GM18511 (cell line): Measurements from ENCODE around the gene SFSWAP.
"Not testable (repeated sequence)": the region's sequence is repeated elsewhere in the genome, so short reads cannot be mapped to it uniquely, and the experiment has no call there.

Source experiments
- ATAC-seq: cut with Tn5 transposase; IDR thresholded peaks from one replicate; pipeline ENCODE4 v1.9.1; 2021; ENCODE audit warnings: mild to moderate bottlenecking, moderate library complexity; ENCODE audit not compliant: unreplicated experiment

Gene SFSWAP

DNA sequence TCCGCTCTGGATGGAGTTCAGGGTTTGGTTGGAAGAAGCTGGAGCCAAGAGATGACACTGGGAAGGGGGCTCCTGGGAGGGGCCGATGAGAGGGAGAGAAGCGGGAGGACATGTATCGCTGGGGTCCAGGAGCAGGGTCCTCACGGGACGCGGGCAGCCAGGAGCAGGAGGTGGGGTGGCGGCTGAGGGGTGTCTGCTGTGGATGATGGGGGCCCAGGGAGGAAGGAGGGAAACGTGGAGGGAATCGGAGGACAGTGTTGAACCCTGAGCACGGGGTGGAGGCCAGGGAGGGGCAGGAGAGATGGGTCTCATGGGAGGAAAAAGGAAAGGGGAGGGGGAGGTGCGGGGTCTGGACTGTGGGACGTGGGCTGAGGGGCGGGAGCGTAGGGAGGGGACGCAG is 31.7 kb upstream of the SFSWAP start:
- ATAC-seq, result not testable (repeated sequence)

DNA sequence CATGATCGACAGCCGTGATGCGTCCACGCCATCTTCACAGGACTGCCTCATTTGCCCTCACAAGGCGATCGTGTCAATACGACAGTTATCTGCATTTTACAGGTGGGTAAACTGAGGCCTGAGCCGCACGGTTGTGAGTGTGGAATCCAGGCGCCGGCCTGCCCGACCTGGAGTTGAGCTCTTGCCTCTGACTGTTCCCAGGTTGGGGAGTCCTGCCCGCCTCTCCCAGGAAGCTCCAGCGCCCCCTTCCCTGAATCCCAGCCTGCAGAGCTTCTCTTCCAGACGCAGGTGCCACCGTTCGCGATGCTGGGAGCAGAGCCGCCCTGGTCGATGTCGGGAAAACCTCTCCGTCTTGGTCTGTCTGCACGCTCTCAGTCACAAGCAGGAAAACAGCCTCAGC is 31.1 kb upstream of the SFSWAP start:
- not testable (repeated sequence) for ATAC-seq

DNA sequence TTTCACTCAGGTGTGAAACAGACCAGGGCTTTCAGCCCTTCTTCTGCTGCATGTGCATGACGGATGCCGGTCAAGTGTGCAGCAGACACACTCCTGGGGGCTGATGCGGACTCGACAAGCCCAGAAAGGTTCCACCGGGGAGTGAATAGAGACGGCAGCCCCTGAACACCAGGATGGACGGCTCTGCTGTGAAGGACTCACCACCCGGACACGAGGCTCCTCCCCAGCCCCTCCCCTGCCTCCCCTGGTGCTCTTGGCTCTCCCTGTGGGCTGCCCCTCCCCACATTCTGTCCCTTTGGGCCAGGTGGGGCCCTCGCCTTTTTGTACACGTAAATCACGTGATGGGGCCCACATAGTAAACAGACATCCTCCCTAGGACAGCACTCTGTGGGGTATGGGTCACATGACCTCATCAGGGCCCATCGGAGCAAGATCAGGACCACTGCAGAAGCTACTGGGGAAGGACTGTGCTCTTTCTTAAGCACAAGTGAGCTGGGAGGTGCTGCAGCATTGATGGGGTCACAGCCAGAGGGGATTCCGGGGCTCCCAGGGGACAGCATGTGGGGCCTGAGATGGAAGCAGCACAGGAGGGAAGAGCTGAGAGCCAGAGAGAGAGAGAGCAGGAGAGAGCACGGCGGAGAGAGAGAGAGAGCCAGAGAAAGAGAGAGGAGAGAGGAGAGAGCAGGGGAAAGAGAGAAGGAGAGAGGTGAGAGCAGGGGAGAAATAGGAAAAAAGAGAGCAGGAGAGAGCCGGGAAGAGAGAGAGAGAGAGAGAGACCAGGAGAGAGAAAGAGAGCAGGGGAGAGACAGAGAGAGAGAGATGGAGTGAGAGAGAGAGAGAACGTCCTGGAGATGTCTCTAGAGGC is 30.3 kb upstream of the SFSWAP start:
- not testable (repeated sequence) for ATAC-seq

DNA sequence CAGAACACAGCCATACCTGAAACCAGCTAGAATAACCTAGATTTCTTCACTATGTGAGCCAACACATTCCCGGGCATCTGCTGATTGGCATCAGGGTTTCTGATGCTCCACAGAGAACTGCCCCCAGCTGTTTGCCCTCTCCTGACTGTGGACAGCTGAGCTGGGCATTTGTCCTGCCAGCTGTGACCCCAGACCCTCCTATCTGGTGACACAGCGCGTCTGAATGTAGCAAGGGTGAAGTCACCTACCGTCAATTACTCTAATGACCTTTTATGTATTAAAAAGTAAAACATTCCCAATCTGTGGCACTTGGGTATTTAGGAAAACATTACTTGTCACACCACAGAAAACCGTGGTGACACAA is 29.7 kb upstream of the SFSWAP start:
- no peak for ATAC-seq

DNA sequence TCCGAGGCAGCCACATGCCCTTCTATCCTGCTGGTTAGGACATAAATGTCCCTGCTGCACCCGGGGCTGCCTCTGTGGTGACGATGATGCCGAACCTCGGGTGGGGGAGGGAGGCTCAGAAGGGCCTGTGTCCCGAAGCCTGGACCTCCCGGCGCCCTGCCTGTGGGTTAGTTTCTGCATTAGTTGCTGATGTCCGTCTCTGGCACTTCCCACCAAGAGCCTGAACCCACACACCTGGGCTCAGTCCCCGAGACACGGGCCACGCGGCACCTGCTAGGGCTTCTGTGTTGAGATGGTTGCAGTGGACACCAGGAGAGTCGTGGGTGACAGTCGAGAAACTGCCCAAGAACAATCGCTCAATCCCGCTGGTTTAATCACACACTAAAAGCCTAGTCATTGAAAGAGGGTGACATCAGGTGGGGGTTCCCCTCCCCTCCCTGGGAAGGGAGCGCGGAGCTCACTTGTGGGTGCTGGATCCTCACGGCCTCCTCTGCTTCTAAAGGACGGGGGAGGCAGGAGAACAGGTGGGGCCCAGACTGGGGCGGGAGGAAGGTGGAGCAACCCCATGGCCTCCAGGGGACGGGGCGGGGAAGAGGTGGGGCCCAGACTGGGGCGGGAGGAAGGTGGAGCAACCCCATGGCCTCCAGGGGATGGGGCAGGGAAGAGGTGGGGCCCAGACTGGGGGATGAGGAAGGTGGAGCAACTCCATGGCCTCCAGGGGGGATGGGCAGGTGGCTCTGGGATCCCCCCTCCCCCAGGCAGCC is 29.0 kb upstream of the SFSWAP start:
- not testable (repeated sequence) for ATAC-seq

DNA sequence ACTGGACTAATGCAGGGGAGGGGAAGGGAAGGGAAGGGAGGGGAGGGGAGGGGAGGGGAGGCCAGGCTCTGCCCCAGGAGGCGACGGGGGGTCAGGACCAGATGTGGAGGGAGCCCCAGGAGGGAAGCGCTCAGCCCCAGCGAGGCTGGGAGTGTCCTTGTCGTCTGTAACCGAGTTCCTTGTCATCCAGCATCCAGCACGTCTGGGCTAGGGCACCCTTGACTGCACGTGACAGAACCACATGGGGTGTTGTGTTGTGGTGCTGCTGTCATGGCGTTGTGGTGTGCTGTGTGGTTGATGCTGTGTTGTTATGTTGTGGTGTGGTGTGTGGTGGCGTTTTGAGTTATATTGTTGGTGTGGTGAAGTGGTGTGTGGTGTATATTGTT is 28.4 kb upstream of the SFSWAP start:
- ATAC-seq, result no peak

DNA sequence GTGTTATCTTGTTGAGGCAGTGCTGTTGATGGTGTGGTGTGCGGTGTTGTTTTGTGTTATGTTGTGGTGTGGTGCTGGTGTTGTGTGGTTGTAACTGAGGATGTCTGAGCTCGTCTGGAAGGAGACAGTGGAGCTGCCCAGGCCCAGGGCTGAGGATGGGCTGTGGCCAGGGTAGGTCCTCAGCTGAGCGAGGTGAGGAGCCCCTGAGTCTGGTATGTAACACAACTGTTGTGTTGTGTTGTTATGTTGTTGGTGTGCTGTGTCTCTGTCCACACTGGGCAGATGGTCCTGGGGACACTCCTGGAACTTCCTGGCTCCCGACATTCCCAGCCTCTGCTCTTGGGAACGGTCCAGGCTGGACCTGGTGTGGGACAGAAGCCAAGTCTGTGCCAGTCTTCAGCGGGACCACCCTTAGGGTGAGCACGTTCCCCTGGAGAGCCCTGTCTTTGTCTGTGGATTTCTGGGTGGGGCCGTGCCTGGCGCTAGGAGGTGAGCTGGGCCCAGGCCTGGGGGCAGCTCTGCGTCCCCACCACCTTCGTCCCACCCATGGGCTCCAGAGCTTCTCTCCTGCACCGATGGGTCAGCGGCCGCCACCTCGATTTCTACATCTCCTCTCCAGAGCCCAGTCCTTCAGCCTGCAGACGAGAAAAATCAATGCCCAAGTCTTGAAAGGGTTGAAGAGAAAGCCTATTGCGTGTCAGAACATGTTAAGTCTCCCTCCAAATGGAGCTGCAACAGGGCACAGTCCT is 27.4 kb upstream of the SFSWAP start:
- no peak for ATAC-seq

DNA sequence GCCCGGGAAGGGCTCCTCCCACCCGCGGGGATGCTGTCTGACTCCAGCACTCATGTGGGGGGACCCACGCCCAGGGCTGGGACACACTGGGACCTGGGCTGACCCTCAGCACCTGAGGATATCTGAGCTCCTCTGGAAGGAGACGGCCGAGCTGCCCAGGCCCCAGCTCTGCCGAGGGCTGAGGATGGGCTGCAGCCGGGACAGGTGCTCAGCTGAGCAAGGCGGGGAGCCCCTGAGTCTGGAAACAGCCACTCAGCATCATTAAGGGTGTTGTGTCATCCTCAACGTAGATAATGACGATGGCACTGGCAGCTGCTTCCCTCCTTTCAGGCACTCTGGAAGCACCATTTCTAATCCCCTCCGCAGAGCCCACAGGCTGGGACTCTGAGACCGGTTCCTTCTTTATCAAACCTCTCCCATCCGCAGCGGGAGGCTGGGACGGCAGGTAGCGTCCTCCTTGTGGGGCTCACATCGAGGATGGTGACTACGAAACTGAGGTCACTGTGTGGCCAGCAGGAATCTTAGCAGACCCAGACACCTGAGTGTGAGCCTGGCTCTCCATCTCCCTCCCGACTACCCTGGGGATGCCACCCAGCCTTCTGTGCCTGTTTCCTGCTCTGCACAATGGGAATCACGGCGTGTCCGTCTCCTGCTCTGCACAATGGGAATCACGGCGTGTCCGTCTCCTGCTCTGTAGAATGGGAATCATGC is 26.7 kb upstream of the SFSWAP start:
- no peak for ATAC-seq

DNA sequence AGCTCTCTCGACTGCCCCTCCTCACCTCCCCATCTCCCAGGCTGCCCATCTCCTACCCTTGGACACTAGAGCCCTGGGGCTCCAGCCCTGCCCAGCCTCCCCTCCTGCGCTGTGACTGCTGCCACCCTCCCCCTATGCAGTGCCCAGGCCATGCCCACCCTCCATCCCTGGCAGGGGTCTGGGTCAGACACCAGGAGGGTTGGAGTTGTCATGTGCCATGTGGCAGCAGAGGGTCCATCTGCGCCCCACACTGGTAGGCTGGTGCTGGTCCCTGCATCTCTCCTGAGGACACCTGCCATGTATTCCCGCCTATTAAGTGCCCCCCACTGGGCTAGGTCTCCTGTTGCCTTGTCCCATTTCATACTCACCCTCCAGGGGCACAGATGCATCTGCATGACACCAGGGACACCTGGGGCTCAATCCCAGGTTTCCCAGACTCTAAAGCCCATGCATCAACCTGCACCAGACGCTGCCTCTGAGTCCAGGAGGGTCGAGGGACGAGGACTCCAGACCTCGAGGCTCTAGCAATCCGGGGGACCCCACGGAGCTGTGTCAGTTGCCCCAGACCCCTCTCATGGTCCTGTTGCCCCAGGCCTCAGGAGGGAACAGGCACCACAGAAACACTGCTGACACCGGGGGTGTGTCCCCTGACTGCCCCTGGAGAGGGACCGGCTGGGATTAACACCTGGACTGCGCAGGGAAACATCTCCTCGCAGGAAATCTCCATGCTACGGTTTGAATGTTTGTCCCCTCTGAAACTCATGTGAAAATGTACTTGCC is 23.4 kb upstream of the SFSWAP start:
- ATAC-seq, result no peak

DNA sequence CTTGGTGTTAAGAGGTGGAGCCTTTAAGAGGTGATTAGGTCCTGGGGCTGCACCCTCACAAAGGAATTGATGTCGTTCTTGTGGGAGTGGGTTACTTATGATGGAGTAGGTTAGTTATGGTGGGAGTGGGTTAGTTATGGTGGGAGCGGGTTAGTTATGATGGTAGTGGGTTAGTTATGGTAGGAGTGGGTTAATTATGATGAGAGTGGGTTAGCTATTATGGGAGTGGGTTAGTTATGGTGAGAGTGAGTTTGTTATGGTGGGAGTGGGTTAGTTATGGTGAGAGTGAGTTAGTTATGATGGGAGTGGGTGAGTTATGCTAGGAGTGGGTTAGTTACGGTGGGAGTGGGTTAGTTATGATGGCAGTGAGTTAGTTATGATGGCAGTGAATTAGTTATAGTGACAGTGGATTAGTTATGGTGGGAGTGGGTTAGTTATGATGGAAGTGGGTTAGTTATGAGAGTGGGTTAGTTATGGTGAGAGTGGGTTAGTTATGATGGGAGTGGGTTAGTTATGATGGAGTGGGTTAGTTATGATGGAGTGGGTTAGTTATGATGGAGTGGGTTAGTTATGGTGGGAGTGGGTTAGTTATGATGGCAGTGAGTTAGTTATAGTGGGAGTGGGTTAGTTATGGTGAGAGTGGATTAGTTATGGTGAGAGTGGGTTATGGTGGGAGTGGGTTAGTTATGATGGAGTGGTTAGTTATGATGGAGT is 22.6 kb upstream of the SFSWAP start:
- ATAC-seq, result no peak

DNA sequence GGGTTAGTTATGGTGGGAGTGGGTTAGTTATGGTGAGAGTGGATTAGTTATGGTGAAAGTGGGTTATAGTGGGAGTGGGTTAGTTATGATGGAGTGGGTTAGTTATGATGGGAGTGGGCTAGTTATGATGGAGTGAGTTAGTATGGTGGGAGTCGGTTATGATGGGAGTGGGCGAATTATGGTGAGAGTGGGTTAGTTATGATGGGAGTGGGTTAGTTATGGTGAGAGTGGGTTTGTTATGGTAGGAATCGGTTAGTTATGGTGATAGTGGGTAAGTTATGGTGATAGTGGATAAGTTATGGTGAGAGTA is 22.1 kb upstream of the SFSWAP start:
- no peak for ATAC-seq

DNA sequence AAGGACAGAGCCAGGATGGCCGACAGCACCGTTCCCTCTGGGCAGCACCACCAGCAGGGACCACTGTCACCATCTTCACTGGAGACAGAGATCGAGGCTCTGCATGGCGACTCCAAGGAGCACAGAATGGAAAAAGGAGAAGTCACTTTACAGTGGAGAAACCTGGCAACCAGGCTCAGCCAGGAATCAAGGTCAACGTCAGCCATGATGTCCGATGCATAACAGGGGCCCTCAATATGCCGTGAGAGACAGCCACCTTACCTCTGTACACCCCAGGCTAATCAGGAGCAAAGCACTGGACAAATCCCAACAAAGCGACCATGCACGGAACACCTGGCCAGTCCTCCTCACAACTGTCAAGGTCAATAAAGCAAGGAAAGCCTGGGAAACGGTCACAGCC is 20.6 kb upstream of the SFSWAP start:
- ATAC-seq, result no peak

DNA sequence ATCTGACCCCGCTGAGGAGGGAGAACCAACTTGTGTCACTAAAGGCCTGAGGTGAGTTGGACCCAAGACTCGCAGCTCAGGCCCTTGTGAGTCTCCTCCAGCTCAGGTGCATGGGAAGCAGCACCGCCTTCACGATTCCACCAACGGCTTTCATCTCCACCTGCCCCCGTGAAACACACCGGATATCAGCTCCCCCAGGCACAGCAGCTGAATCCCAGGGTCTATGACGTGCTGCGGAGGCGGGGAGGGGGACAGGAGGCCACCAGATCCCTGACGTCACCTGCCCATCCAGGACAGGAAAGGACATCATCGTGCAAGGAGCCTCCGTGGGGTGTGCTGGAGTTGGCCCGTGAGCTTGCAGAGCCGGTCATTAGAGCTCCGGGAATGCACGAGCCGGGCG is 18.5 kb upstream of the SFSWAP start:
- ATAC-seq, result no peak

DNA sequence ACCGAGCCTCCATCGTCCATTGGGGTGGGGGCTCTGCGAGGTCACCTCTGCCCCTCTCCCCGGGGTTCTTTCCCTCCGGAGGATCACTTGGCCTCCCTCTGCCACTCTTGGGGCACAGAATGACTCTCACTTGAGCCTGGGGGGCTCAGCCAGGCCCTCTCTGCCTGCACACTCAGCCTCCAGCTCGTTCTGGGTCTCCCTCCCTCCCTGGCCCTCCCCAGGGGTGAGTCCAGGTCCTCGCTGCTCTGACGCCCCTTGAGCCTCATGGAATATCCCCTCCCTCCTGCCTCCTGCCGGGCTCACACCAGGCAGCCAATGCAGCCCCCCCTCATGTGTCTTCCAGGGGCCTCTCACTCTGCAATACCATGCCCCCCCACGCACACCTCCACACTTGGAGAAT is 17.7 kb upstream of the SFSWAP start:
- no peak for ATAC-seq

DNA sequence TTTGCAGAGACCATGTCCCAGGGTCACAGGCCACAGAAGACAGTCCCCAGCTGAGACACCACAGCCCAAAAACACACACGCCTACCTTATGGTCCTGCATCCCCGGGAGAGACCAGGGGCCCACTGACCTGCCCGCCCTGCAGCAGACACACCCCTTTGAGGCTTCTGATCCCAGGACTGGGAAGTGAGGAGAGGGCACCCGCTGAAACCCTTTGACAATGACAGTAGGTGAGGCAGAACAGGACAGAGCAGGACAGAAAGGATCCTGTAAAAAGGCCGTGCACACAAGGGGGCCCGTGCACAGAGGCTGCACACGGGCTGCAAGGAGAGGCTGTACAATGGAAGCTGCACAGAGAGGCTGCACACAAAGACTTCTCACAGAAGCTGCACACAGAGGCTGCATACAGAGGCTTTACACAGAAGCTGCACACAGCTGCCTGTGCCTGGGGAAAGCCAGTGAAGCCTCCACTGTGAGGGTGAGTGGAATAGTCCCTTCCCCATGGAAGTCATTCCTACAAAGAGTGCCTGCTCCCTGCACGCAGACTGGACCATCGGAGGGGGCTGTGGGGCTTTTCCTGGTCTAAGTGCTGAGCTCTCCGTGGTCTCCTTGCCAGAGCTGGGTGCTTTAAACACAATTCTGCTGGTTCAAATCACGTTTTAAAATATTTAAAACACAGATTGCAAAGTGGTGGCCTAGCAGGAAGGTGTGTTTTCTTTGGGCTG is 16.6 kb upstream of the SFSWAP start:
- no peak for ATAC-seq

DNA sequence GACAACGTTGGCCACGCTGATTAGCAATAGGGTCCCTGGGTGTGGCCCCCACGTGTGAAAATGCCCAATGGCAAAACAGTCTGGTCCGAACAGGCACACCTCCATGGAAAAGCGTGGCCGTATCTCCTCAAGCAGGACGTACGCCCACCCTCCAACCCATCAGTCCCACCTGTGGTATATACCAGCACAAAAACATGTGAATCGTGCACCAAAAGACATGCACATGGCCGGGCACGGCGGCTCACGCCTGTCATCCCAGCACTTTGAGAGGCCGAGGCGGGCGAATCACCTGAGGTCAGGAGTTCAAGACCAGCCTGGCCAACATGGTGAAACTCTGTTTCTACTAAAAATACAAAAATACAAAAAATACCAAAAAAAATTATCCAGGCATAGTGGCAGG is 14.9 kb upstream of the SFSWAP start:
- ATAC-seq, result no peak

DNA sequence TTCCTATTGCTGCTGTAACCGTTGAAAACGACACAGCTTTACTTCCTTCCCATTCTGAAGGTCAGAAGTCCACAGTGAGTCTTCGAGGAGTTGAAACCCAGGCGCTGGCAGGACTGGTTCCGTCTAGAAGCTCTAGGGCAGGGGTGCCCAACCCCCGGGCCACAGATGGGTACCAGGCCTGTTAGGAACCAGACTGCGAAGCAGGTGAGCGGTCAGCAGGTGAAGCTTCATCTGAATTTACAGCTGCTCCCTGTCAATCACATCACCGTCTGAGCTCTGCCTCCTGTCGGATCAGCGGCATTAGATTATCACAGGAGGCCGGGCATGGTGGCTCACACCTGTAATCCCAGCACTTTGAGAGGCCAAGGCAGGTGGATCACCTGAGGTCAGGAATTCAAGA is 12.6 kb upstream of the SFSWAP start:
- no peak for ATAC-seq

DNA sequence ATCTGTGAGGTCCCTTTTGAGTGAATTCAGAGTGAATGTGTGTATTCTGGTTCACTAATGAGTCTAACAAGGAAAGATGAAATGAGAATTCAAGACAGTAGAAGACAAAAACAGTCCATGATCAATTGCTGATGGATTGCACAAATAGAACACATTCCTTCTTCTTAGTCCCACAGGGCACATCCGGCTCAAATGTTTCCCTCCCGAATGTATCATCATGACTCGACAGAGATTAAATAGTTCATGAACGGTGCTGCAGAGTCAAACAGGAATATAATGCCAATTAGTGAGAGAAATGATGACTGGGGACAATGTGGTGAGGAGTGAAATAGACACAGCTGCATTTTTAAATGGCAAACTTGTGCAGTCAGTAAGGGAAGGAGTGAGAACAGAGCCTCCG is 11.5 kb upstream of the SFSWAP start:
- no peak for ATAC-seq

DNA sequence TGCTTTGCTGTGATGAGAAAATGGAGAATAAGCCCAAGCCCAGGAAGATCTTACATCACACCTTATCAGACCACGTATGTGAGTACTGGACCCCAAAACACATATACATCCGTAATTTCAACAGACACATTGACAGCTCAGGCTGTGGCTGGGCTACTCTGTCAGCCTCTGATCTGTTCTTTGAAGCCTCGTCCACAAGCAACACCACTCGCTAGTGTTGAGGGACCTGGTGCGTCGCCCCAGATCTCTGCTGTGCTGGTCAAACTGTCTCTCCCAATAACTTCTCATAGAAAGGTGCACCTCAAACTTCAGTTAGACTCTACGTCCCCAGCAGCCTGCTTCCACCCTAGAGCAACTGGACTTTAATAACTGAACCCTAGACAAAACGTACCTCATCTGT is 10.6 kb upstream of the SFSWAP start:
- no peak for ATAC-seq
